Stimulated activated naive B cell treated with anti-CD40 and anti-IgM and Interleukin-4, amounts not matched to agents 10 μg/mL and 1 μg/mL and 100 μg/mL, for 72 hours (primary cell): ENCODE results near the gene LRRC8C.

ENCODE experiments used
- ATAC-seq, 2 donors: fragments of 150-1000 bp; cut with Tn5 transposase; replicated peaks; 2 replicates each; pipeline ENCODE4 v1.10.0; 2021; ENCODE audit warnings: moderate library complexity in 1 of 2
- DNase-seq: peaks from one replicate; pipeline ENCODE4 v3.0.0; 2021
- H3K27ac Mint-ChIP-seq: one replicate; pipeline ENCODE4 v1.8.0; 2022; ENCODE audit warnings: mild to moderate bottlenecking, mixed read lengths
- H3K27me3 Mint-ChIP-seq, 2 donors: one replicate each; pipeline ENCODE4 v1.8.0; 2022; ENCODE audit warnings: mixed read lengths in 2 of 2
- H3K36me3 Mint-ChIP-seq, 2 donors: one replicate each; pipeline ENCODE4 v1.8.0; 2022; ENCODE audit warnings: mixed read lengths in 2 of 2, mild to moderate bottlenecking in 1 of 2
- H3K4me1 Mint-ChIP-seq, 2 donors: one replicate each; pipeline ENCODE4 v1.8.0; 2022; ENCODE audit warnings: mixed read lengths in 2 of 2, mild to moderate bottlenecking in 1 of 2
- H3K4me3 Mint-ChIP-seq, 2 donors: one replicate each; pipeline ENCODE4 v1.8.0; 2022; ENCODE audit warnings: mild to moderate bottlenecking in 2 of 2, mixed read lengths in 2 of 2, moderate library complexity in 1 of 2
- H3K9me3 Mint-ChIP-seq, 2 donors: one replicate each; pipeline ENCODE4 v1.8.0; 2022; ENCODE audit warnings: mixed read lengths in 2 of 2, mild to moderate bottlenecking in 1 of 2

The LRRC8C gene

GRCh38 chr1:89721351-89721750 lies 88.4 kb downstream of the LRRC8C start:
- peak overlapping the region; percentile 87 for H3K27ac Mint-ChIP-seq
- H3K27me3 Mint-ChIP-seq, result no peaks in the 10 kb centered on the region
- peaks cover 7 to 10% of the 10 kb centered on the region in 2 donors for H3K9me3 Mint-ChIP-seq
- peaks cover 12 to 24% of the 10 kb centered on the region in 2 donors for H3K36me3 Mint-ChIP-seq
- no peak for DNase-seq
- peak overlapping the region in 1 of 2 donors; percentile 37 for H3K4me3 Mint-ChIP-seq
- peaks cover 43 to 62% of the 10 kb centered on the region in 2 donors for H3K4me1 Mint-ChIP-seq
- peak; percentile 26 to 54 for ATAC-seq

GRCh38 chr1:89723144-89723543 lies 90.2 kb downstream of the LRRC8C start:
- ATAC-seq (no peak), DNase-seq (no peak)
- Mint-ChIP-seq H3K9me3 (peaks cover 7 to 10% of the 10 kb centered on the region in 2 donors), H3K27me3 (no peaks in the 10 kb centered on the region), H3K4me1 (peaks cover 47 to 60% of the 10 kb centered on the region in 2 donors), H3K4me3 (peak overlapping the region in 1 of 2 donors; percentile 14), H3K27ac (peak overlapping the region; percentile 62), H3K36me3 (peaks cover 7 to 26% of the 10 kb centered on the region in 2 donors)

- H3K27ac Mint-ChIP-seq, result peak overlapping the region; percentile 98
- H3K36me3 Mint-ChIP-seq, result peaks cover 7 to 33% of the 10 kb centered on the region in 2 donors
- no peaks in the 10 kb centered on the region for H3K27me3 Mint-ChIP-seq
- H3K9me3 Mint-ChIP-seq, result peaks cover 7 to 10% of the 10 kb centered on the region in 2 donors
- H3K4me1 Mint-ChIP-seq, result peaks cover 52 to 64% of the 10 kb centered on the region in 2 donors
- H3K4me3 Mint-ChIP-seq, result no peak overlapping the region
- no peak for ATAC-seq
- no peak for DNase-seq
Observed at GRCh38 chr1:89723863-89724262, 90.9 kb downstream of the LRRC8C start.

- peak; percentile 93 to 94 for ATAC-seq
Observed at GRCh38 chr1:89724369-89725010, 91.6 kb downstream of the LRRC8C start.

GRCh38 chr1:89725011-89725370 lies 92.1 kb downstream of the LRRC8C start:
- peak overlapping the region; percentile 98 for H3K27ac Mint-ChIP-seq
- no peaks in the 10 kb centered on the region for H3K27me3 Mint-ChIP-seq
- H3K36me3 Mint-ChIP-seq, result peaks cover 8 to 33% of the 10 kb centered on the region in 2 donors
- DNase-seq, result no peak
- ATAC-seq, result peak; percentile 34 to 45
- H3K4me3 Mint-ChIP-seq, result peak overlapping the region; percentile 72 to 77
- H3K9me3 Mint-ChIP-seq, result peaks cover 7 to 10% of the 10 kb centered on the region in 2 donors
- peaks cover 47 to 56% of the 10 kb centered on the region in 2 donors for H3K4me1 Mint-ChIP-seq

More at GRCh38 chr1:89724369-89725010, 91.6 kb downstream of the LRRC8C start:
- peaks cover 51 to 61% of the 10 kb centered on the region in 2 donors for H3K4me1 Mint-ChIP-seq
- peaks cover 8 to 33% of the 10 kb centered on the region in 2 donors for H3K36me3 Mint-ChIP-seq
- H3K27me3 Mint-ChIP-seq, result no peaks in the 10 kb centered on the region
- peak overlapping the region; percentile 72 to 77 for H3K4me3 Mint-ChIP-seq
- peak; percentile 57 for DNase-seq
- peak overlapping the region; percentile 98 for H3K27ac Mint-ChIP-seq
- H3K9me3 Mint-ChIP-seq, result peaks cover 7 to 10% of the 10 kb centered on the region in 2 donors

GRCh38 chr1:89725631-89726030 lies 92.7 kb downstream of the LRRC8C start:
- peaks cover 7 to 10% of the 10 kb centered on the region in 2 donors for H3K9me3 Mint-ChIP-seq
- H3K36me3 Mint-ChIP-seq, result peaks cover 8 to 33% of the 10 kb centered on the region in 2 donors
- H3K27me3 Mint-ChIP-seq, result no peaks in the 10 kb centered on the region
- ATAC-seq, result no peak
- H3K4me3 Mint-ChIP-seq, result peak overlapping the region in 1 of 2 donors; percentile 10
- H3K4me1 Mint-ChIP-seq, result peaks cover 45 to 52% of the 10 kb centered on the region in 2 donors
- DNase-seq, result no peak
- H3K27ac Mint-ChIP-seq, result peak overlapping the region; percentile 98

- H3K27me3 Mint-ChIP-seq, result no peaks in the 10 kb centered on the region
- H3K4me3 Mint-ChIP-seq, result no peak overlapping the region
- peaks cover 52 to 62% of the 10 kb centered on the region in 2 donors for H3K4me1 Mint-ChIP-seq
- peak overlapping the region; percentile 37 for H3K27ac Mint-ChIP-seq
- ATAC-seq (no peak), DNase-seq (no peak)
- peaks cover 8 to 36% of the 10 kb centered on the region in 2 donors for H3K36me3 Mint-ChIP-seq
- H3K9me3 Mint-ChIP-seq, result peaks cover 7 to 10% of the 10 kb centered on the region in 2 donors
Observed at GRCh38 chr1:89727517-89728312, 94.8 kb downstream of the LRRC8C start.

- no peak for ATAC-seq
- H3K27ac Mint-ChIP-seq, result peak overlapping the region; percentile 48
- H3K36me3 Mint-ChIP-seq, result peaks cover 8 to 33% of the 10 kb centered on the region in 2 donors
- no peak overlapping the region for H3K4me3 Mint-ChIP-seq
- H3K27me3 Mint-ChIP-seq, result no peaks in the 10 kb centered on the region
- DNase-seq, result no peak
- peaks cover 48 to 55% of the 10 kb centered on the region in 2 donors for H3K4me1 Mint-ChIP-seq
- H3K9me3 Mint-ChIP-seq, result peaks cover 5 to 10% of the 10 kb centered on the region in 2 donors
Observed at GRCh38 chr1:89728381-89728780, 95.5 kb downstream of the LRRC8C start.

- Mint-ChIP-seq H3K4me3 (no peak overlapping the region), H3K9me3 (peaks cover 0 to 1% of the 10 kb centered on the region in 2 donors), H3K36me3 (peaks cover 3 to 27% of the 10 kb centered on the region in 2 donors), H3K4me1 (peaks cover 20 to 23% of the 10 kb centered on the region in 2 donors), H3K27ac (no peak overlapping the region), H3K27me3 (no peaks in the 10 kb centered on the region)
- DNase-seq (no peak), ATAC-seq (no peak)
Observed at GRCh38 chr1:89732206-89732605, 99.3 kb downstream of the LRRC8C start.

- Mint-ChIP-seq H3K4me1 (peaks cover 17 to 23% of the 10 kb centered on the region in 2 donors), H3K27me3 (no peaks in the 10 kb centered on the region), H3K36me3 (peaks cover 3 to 23% of the 10 kb centered on the region in 2 donors), H3K27ac (peak overlapping the region; percentile 25), H3K9me3 (peaks cover 0 to 1% of the 10 kb centered on the region in 2 donors), H3K4me3 (no peak overlapping the region)
- ATAC-seq (no peak), DNase-seq (no peak)
Observed at GRCh38 chr1:89732643-89733222, 99.8 kb downstream of the LRRC8C start.

- H3K9me3 Mint-ChIP-seq, result peaks cover 0 to 1% of the 10 kb centered on the region in 2 donors
- peaks cover 13 to 23% of the 10 kb centered on the region in 2 donors for H3K4me1 Mint-ChIP-seq
- H3K27ac Mint-ChIP-seq, result no peak overlapping the region
- peaks cover 3 to 15% of the 10 kb centered on the region in 2 donors for H3K36me3 Mint-ChIP-seq
- DNase-seq (no peak), ATAC-seq (no peak)
- H3K4me3 Mint-ChIP-seq, result no peak overlapping the region
- H3K27me3 Mint-ChIP-seq, result no peaks in the 10 kb centered on the region
Observed at GRCh38 chr1:89733748-89734147, 100.8 kb downstream of the LRRC8C start.

- Mint-ChIP-seq H3K27ac (no peak overlapping the region), H3K36me3 (peaks cover 0 to 10% of the 10 kb centered on the region in 2 donors)
- no peak for DNase-seq
Observed at GRCh38 chr1:89734442-89734841, 101.5 kb downstream of the LRRC8C start.

GRCh38 chr1:89735479-89735878 lies 102.6 kb downstream of the LRRC8C start:
- Mint-ChIP-seq H3K9me3 (peaks cover 0 to 1% of the 10 kb centered on the region in 2 donors), H3K4me3 (no peak overlapping the region), H3K27me3 (no peaks in the 10 kb centered on the region), H3K4me1 (peaks cover 25 to 35% of the 10 kb centered on the region in 2 donors), H3K27ac (no peak overlapping the region), H3K36me3 (peaks cover 0 to 10% of the 10 kb centered on the region in 2 donors)
- DNase-seq, result no peak
- ATAC-seq, result no peak

More at GRCh38 chr1:89734442-89734841, 101.5 kb downstream of the LRRC8C start:
- no peak for ATAC-seq
- Mint-ChIP-seq H3K27me3 (no peaks in the 10 kb centered on the region), H3K9me3 (peaks cover 0 to 1% of the 10 kb centered on the region in 2 donors), H3K4me3 (no peak overlapping the region), H3K4me1 (peaks cover 17 to 25% of the 10 kb centered on the region in 2 donors)
